GM18867 (cell line): Measurements from ENCODE around the gene SORCS3.

Source experiments
- ATAC-seq: cut with Tn5 transposase; IDR thresholded peaks from one replicate; pipeline ENCODE4 v1.9.1; 2021; ENCODE audit warnings: mild to moderate bottlenecking, moderate library complexity; ENCODE audit not compliant: unreplicated experiment

The SORCS3 gene

GRCh38 chr10:105161149-105161548 lies 520.1 kb downstream of the SORCS3 start:
- ATAC-seq: no peak

- ATAC-seq: no peak
Measured at GRCh38 chr10:105161767-105162166, 520.7 kb downstream of the SORCS3 start.

DNA sequence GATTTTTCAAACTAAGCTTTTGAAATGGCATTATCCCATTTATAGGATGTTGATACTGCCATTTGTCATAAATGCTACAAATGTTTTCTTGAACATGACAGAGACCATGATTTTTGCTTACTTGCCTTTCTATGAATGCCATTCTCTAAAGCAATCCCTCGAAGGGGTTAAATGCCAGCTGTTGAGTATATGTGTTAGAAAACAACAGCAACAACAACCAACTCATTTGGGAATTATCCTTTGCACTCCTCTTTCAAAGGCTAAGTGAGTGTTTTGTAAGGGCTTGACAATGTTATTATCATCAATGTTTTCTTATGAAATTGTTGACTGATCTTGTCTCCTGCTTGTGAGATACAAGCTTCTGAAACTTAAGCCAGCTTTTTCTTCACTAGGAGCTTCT lies 529.4 kb downstream of the SORCS3 start:
- ATAC-seq: no peak

DNA sequence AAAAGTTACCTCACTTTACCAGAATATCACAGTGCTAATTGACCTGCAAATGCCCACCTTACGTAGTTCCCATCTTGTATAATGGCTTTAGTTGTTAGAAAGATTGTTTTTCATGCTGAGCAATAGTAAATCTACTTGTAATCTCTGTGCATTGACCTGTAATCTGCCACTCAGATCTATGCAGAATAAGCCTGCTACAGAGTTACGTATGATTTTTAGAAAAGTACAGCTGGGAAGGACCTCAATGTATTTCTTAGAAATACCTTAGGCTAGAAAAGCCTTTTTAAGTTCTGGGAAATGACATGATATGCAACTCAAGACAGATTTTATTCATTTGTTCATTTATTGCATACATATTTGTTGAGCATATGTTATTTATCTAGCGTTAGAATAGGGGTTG lies 530.9 kb downstream of the SORCS3 start:
- ATAC-seq: no peak

- no peak for ATAC-seq
Measured at GRCh38 chr10:105181626-105182025, 540.5 kb downstream of the SORCS3 start.

DNA sequence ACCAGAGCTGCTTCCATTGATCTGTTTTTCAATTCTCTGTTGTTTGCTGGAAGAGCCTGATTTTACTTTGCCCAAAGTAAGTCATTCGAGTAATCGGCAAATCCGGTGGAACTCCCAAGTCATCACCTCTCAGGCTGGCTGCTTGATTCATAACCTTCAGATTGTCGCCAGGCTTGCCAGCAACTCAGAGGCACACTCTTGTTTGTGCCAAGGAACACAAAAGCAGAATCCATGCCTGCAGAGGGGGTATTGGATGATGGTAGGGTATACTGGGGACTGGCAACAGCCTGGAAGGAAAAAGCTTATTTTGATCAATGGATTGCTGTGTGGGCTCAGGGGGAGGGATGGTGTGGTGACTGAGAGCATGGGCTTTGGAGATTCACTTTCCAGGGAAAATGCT lies 542.4 kb downstream of the SORCS3 start:
- no peak for ATAC-seq

GRCh38 chr10:105185161-105185560 lies 544.1 kb downstream of the SORCS3 start:
- ATAC-seq: no peak

DNA sequence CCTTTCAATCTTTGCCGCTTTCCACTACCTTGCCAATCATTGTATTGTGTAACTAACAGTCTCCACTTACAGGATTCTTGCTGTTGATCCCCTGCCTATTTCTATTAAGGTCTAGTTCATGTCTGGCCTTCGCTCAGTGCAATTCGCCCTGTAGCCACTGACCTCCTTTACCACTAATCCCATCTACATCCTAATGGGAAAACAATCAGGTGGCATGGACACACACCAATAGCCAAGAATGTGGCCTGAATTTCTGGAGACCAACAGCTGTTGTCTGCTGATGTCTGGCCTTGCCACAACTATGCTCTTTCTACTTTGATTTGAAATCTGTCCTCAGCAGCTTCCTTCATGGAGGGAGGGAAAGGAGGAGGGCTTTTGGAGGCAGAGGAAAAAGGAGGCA lies 546.2 kb downstream of the SORCS3 start:
- ATAC-seq: no peak

GRCh38 chr10:105188737-105189462 lies 547.8 kb downstream of the SORCS3 start:
- no peak for ATAC-seq

- ATAC-seq: no peak
Measured at GRCh38 chr10:105189463-105189800, 548.3 kb downstream of the SORCS3 start.

- ATAC-seq: no peak
Measured at GRCh38 chr10:105192146-105192545, 551.1 kb downstream of the SORCS3 start.

DNA sequence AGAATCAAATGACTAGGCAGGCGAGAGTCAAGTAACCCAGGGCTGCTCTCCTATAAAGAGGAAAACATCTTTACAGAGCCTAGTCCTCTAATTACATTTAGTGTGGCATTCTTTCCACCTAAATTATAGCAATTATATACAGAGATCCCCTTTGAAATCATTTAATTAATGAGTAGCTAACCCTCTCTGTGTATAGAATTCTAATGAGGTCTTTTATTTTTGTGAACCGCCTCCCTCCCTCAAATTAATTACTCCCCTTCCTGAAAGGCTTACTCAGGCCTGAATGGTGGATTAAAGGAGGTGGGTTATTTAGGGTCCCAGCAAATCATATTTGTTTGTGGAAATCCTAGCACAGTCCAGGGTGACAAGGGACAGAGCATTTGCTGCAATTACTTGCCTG lies 551.8 kb downstream of the SORCS3 start:
- no peak for ATAC-seq

- no peak for ATAC-seq
Measured at GRCh38 chr10:105195831-105196230, 554.7 kb downstream of the SORCS3 start.

GRCh38 chr10:105197598-105198364 lies 556.7 kb downstream of the SORCS3 start:
- ATAC-seq: no peak

DNA sequence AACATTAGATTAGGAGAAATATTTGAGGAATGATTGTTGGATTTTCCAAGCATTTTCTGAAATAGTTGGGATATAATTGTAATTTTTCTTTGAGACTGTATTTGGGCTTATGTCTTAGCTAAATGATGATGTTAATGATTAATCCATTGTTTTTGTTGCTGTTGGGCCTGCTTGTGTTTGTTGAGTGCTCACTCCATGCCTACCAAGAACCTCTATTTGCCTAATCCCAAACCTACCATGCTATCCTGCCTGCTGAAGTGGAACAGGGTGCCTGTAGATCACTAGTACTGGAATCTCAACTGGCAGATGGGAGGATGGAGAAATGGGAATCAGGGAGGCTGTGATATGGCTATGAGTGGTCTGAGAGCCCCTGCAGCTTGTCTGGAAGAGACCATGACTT lies 565.5 kb downstream of the SORCS3 start:
- no peak for ATAC-seq

GRCh38 chr10:105207476-105207995 lies 566.4 kb downstream of the SORCS3 start:
- no peak for ATAC-seq

DNA sequence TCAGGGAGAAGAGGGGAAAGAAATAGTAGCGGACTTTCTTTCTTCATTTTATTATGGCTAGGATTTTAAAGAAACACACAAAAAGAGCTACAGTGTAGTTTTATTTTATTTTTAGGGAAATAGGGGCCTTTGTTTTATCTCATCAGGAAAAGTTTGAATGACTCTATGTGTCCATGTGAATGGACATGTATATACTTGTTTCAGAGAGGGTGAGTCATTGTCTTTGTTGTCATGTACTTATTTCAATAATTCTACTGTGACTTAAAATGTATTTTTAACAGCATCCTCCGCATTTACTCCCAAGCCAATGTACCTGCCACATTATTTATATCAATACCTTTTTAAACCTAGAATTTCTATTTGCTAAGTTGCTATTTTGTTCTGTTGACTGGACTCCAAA lies 569.5 kb downstream of the SORCS3 start:
- ATAC-seq: no peak

DNA sequence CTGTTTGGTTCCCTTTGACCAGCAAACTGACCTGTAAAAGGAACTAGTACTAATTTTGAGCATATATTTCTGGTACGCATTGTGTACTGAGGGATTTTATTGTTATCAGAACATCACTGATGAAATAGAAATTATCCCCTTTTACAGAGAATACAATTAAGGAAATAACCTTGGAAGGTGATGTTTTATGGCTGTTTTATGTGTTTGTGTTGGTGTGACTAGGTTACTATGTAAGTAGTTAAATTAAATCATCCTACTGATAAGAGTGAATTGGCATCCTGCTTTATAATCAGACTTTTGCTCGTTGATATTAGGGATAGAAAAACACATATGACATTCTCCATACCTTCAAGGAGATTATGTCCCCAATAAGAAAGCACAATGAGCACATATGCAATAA lies 596.6 kb downstream of the SORCS3 start:
- no peak for ATAC-seq

DNA sequence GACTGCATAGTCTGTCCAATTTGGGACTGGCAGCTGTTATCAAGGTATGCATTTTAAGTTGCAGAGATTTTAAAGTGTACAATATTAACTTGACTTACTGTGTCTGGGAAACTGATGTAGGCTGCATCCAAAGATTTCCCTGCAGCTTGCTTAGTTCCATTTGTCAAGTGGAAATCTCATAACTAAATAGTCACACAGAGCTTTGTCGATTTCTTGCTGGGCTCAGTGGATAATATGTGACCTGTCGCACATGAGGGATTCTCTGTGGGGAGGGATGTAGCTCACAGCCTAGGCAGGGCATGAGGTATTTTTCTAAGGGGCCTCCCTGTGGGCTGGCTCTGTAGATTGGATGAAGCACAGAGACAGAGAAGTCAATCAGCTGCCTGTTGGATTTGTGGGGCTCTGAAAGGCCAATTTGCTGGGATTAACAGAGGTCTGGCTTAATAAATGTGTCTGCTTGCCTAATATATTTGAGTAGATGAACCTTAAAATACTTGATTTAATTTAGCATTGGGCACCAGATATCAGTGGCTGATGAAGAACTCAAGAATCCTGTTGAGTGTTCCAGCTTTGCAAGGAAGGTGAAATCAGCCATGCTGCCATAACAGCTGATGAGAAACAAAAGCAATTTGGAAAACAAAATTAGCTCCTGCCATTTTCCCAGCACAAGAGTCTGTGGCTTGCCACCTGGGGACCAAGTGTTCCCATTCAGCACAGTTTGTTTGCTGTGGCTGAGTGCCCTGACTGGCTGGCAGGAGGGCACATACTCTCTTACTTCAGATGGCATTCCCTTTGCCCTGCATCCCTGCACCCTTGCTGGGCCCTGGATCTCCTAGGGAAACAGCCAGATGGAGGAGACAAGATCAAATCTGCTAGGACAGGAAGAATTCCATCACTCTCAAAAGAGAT lies 598.5 kb downstream of the SORCS3 start:
- no peak for ATAC-seq

DNA sequence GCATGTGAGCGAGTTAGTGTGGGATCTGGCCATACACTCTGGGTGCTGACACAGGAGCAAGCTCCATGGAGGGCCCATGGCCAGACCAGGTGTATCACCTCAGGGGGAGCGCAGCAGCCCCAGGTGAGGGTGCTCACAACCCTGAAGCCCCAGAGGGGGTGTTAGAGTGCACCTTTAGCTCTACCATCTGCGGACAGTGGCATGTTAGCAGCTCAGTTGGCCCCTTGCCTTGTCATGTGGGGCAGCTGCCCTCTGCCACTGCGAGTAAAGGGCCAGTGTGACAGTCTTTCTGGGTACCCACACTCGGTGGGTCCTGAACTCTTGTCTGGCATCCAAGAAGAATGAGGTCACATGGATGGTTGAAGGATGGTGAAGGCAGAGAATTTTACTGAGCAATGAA lies 600.2 kb downstream of the SORCS3 start:
- no peak for ATAC-seq

DNA sequence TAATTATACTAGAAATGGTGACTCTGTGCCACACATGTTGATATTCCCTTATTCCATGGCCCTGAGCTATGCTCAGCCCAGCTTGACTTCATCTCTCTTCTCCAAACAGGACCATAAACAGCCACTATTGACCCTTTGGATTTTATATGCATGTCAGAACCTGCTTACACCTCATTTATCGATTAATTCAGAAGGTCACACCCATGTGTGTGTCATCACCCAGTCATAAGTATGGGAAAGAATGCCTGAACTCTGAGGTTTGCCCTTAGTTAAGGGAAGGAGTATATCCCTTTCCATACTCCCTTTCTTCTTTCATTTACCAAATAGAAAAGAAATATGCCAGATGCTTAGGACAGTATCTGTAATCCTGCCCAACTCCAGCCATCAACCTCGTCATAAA lies 602.3 kb downstream of the SORCS3 start:
- no peak for ATAC-seq
